GM19043 (cell line): ENCODE data around the gene LIPF.
"Not testable (repeated sequence)": the region's sequence is repeated elsewhere in the genome, so short reads cannot be mapped to it uniquely, and the experiment has no call there.

ENCODE experiments used
- ATAC-seq: cut with Tn5 transposase; IDR thresholded peaks from one replicate; pipeline ENCODE4 v1.9.1; 2021; ENCODE audit warnings: low read depth; ENCODE audit not compliant: unreplicated experiment

The LIPF gene

GRCh38 chr10:88664142-88664541 is at the start of gene LIPF:
LIPF (plus strand) TSS chr10:88664442; CDS start chr10:88667298, 2,856 bp downstream.
- ATAC-seq, result no peak

- ATAC-seq, result no peak
These were observed 47.8 kb upstream of the LIPF start for GRCh38 chr10:88616250-88616977.

DNA sequence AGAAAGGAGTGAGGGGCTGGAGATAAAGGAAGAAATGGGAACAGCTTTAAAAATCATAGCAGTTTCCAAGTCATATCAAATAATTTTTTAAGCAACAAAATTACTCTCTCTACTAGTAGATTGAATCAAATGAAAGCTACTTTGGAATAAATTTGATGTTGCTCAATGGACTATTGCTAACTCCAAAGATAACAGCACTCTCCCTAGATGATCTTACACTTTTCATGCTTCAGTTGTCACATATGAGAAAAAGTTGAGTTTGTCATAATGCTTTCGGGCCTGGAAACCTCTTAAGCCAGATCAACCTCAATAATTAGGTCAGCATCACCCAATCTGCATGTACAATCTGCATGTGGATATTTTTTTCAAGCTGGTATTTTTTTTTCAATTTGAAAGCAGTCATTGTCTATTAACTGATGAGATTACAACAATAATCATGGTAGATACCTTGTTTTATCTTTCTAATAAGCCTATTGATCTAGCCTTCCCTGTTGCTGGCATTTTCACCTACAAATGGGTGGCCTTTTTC is 46.4 kb upstream of the LIPF start:
- ATAC-seq, result no peak

DNA sequence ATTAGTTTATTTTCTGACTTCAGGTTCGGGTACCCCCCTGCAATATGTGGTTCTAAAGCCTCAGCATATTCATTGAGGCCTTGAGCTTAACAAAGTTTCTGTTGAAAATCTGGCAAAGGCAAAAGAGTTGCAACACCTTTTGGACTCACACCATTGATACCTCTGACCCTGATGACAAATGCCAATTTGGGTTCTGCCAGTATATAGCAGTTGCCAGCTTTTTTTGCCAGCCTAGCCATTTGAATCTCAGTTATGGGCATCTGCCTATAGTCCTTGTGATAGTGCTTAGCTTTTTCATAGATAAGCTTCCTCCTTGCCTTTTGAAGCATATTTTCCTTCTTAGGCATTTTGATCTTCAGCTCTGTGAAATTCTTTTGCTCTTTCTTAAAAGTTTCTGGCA is 45.7 kb upstream of the LIPF start:
- no peak for ATAC-seq

DNA sequence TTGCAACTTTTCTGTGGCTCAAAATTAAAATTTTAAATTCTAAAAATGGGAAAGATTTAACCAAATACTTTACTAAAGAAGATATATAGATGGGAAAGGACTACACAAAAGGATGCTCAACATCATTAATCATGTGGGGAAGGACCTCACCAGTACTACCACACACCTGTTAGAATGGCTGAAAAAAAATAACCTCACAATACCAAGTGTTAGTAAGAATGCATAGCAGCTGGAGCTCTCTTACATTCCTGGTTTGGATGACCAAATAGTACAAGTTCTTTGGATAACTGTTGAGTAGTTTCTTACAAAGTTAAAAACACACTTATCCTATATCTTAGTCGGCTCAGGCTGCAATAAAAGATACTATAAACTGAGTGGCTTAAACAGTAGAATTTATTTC is 43.8 kb upstream of the LIPF start:
- no peak for ATAC-seq

- no peak for ATAC-seq
These were observed 40.4 kb upstream of the LIPF start for GRCh38 chr10:88623835-88624234.

GRCh38 chr10:88624840-88625239 is 39.4 kb upstream of the LIPF start:
- ATAC-seq, result no peak

DNA sequence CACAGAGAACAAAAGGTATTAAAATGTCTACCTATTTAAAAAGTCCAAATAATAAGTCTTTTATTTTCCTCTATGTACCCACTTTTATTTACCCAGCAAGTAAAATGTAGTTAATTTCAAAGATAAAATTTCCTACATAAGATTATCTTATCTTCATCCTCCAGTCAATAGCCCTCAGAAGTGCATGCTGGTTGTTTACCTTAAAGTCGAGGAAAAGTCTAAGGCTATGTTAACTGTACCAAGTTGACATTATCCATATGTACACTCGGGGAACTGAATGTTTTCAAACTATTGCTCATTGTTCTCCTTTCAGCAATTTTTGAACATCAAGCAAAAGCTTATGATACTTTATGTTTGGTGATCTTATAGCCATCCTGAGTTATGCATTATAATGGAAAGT is 24.1 kb upstream of the LIPF start:
- ATAC-seq, result no peak

- no peak for ATAC-seq
These were observed 22.0 kb upstream of the LIPF start for GRCh38 chr10:88642209-88642608.

DNA sequence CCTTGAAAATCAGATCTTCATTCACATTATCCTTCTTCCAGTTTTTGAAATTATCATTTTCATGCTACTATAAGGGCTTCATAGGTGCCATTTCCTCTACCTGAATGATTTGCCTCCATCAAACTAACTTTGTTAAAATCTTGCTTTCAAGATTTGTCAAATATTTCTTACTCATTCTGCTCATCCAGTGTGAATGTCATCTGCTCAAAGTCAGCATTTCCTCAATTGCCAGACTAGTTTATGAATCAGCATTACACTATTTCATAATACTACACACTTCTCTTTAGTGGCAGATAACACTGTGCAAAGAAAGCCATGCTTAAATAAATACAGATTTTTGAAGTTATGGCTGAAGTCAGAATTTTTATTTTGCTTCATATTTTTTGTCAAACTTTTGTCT is 21.3 kb upstream of the LIPF start:
- no peak for ATAC-seq

DNA sequence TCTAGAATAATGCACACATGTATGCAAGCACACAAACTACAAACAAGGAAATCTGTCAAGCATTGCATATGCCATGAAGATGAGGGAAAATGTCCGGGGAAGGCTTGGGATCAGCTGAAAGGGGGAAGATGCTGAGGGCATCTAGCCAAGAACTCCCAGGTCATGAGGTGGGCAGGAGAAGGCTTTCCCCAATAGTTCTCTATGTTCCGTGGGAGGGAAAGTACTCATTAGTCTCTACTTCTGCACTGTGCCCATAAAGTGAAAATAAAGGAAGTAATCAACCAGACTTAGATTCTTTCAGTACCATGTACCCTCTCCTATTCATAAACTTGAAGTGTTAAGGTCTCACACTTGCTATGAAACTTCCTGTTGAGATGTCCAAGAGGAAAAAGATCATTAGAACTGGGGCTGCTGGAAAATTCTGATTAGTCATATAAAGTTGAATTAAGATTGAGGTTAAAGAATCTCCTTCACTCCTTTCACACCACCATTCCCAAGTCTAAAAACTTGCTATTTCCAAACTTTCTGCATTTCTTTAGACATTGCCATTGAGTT is 17.1 kb upstream of the LIPF start:
- ATAC-seq, result no peak

DNA sequence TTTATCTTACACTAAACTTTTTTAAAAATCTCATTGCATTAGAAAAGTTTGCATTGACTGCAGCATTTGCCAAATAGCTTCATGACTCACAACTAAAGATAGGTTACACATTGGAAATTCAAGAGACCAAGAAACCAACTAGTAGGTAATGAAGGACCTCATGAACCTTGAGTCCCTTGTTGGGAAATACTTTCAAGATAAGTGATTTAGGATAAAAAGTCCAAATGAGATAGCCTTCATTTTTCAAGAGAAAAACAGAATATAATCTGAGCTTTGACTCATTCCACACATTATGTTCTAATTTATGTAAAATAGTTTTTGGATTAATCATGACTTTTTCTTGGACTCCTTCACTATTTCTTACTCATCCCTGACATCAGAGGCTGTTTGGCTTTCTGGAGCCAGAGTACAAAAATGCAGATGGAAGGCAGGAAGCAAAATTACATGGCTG is 13.1 kb upstream of the LIPF start:
- ATAC-seq, result no peak

- ATAC-seq, result no peak
These were observed 11.6 kb upstream of the LIPF start for GRCh38 chr10:88652616-88653015.

GRCh38 chr10:88657901-88658300 is 6.3 kb upstream of the LIPF start:
- no peak for ATAC-seq

DNA sequence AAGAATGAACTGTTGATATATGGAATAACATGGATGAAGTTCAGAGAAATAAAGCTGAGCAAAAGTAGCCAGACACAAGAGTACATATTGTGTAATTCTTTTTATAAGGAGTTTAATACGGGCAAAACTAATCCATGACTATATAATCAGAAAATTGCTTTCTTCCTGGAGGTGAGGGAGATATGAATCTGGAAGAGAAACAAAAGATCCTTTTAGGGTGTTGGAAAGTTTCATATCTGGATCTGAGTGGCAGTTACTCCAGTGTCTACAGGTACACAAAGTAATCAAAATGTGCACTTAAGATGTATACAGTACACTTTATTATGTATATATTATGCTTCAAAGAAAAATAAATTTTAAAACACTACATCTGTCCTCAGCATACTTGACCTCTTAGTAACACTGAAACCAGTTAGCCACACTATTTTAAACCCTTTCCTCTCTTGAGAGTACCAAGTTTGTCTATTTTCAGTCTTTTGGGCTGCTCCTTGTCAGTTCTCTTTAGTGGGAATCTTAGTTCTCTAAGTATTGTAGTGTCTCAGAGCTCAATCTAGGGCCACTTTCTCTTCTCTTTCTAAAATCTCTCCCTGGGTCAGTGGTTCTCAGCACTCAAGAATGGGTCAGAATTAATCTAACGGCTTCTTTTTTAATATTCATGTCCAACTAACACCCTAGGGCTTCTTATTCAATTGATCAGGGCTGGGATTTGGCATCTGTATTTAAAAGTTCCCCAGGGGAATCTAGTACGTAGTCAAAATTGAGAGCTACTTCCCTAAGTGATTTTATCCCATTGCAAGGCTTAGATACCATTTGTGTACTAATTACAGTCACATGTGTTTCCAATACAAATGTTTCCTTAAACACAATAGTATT is 4.3 kb upstream of the LIPF start:
- ATAC-seq, result no peak

- ATAC-seq, result no peak
These were observed 3.7 kb upstream of the LIPF start for GRCh38 chr10:88660598-88660884.

DNA sequence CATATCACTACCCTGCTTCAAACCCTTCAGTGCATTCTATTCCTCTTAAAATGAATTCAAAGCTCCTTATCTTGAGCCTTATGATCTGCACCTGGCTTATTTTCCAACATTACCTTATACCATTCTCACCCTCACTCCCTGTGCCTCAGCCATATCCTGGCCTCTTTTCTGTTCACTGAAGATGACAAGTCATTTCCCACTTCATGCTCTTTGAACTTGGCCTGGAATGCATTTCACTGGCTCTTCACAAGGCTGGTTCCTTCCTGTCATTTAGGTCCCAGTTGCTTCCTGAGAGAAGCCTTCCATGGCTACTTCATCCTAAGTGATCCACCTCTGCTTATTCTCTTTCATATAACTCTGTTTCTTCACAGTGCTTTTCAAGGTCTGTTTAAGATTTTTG is 3.2 kb upstream of the LIPF start:
- ATAC-seq, result no peak

DNA sequence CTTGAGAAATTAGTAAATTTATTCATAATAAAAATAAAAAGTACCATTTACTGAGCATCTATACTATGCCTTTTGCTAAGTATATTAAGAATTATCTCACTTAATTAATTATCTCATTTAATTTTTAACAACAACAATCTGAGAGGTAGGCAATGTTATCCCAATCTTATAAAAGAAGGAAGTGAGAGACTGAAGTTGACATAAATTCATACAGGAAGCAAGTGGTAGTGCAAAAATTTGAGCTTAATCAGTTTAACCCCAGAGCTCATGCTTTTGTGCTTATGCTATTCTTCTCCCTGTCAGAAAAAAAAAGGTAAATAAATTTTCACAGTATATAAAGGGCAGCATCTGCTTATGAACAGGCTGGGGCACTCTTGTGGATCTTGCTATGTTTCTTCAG is 2.7 kb upstream of the LIPF start:
- ATAC-seq, result no peak

GRCh38 chr10:88663153-88663552 is 1.1 kb upstream of the LIPF start:
- not testable (repeated sequence) for ATAC-seq

DNA sequence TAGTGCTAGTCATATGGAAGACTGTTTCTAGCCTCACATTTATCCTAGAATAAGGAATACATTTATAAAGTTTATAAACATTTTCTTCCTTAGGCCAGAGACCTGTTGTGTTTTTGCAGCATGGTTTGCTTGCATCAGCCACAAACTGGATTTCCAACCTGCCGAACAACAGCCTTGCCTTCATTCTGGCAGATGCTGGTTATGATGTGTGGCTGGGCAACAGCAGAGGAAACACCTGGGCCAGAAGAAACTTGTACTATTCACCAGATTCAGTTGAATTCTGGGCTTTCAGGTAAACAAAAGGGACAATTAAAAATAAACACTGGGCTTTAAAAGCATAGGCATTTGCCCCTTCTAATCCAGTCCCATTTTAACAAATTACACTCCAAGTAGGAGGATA is 4.2 kb downstream of the LIPF start:
- ATAC-seq, result no peak

GRCh38 chr10:88670497-88670896 is 6.3 kb downstream of the LIPF start:
- no peak for ATAC-seq

GRCh38 chr10:88672041-88672440 is 7.8 kb downstream of the LIPF start:
- ATAC-seq, result no peak
